VCaP (cell line): ENCODE measurements around the gene PLAGL2.

Source experiments
- H3K27ac ChIP-seq: fragments of 450-650 bp; 2 replicates; pipeline ENCODE4 v1.5.1; 2017
- TF ChIP-seq, protein P1 (sequence below): fragments of 450-650 bp; conservative IDR thresholded peaks from 2 replicates; pipeline ENCODE4 v1.5.1; 2017; ENCODE audit warnings: mild to moderate bottlenecking, moderate library complexity

PLAGL2 gene

DNA sequence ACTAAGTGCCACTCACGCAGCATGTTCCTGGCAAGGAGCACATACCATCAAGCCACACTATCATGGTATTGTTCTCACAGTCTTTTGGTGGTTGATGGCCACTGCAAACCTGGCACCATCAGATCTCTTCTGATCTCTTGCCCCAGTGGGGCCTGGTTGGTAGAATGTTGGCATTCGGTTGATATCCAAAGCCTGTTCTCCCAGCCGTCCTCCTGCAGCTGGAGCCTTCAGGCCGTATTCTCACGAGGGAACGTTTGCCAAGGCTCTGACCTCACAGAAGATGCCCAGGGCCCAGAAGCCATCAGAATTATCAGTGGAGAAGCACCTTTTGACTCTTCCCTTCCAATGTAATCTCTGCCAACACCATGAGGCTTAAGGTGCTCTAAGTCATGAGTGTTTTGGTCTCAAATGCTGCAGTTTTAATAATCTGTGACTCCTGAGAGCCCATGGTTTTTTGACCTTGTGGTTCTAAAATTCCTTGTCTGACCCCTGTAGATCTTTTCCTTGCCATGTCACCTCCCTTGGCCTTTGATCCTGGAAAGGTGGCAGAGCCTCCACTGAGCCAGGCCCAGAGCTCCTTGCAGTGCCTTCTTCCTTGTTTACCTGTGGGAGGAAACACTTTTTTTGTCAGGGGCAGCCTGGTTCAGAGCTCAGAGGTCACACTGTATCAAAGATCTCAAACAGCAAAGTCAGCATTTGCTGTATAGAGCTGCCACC, 27.9 kb upstream of the PLAGL2 start:
- TF ChIP-seq, protein P1, sequence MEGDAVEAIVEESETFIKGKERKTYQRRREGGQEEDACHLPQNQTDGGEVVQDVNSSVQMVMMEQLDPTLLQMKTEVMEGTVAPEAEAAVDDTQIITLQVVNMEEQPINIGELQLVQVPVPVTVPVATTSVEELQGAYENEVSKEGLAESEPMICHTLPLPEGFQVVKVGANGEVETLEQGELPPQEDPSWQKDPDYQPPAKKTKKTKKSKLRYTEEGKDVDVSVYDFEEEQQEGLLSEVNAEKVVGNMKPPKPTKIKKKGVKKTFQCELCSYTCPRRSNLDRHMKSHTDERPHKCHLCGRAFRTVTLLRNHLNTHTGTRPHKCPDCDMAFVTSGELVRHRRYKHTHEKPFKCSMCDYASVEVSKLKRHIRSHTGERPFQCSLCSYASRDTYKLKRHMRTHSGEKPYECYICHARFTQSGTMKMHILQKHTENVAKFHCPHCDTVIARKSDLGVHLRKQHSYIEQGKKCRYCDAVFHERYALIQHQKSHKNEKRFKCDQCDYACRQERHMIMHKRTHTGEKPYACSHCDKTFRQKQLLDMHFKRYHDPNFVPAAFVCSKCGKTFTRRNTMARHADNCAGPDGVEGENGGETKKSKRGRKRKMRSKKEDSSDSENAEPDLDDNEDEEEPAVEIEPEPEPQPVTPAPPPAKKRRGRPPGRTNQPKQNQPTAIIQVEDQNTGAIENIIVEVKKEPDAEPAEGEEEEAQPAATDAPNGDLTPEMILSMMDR: no peak
- H3K27ac ChIP-seq: no peak overlapping the region; the same call in 1 of the 2 replicates

- TF ChIP-seq, protein P1: no peak
- H3K27ac ChIP-seq: no peak overlapping the region
These were observed 26.7 kb upstream of the PLAGL2 start for GRCh38 chr20:32234135-32234808.

GRCh38 chr20:32233286-32233685, 25.7 kb upstream of the PLAGL2 start:
- TF ChIP-seq, protein P1: no peak
- no peak overlapping the region for H3K27ac ChIP-seq

- no peak overlapping the region for H3K27ac ChIP-seq
- TF ChIP-seq, protein P1: no peak
These were observed 24.9 kb upstream of the PLAGL2 start for GRCh38 chr20:32232326-32232886.

DNA sequence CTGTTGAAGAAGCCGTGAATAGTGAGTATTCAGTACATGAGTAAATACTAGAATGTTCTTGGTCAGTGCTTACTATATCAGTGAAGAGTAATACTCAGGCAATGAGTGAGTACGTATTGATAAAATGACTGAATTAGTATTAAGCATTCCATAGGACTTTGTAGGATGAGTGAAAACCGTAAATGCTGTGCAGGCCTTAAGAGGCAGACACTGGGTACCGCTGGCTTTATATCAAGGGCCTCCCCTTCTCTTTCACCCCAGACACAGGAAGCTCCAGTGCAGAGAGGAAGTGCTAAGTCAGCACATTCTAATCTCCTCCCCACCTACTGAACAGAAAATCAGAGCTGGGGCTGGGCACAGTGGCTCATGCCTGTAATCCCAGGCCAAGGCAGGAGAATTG, 24.3 kb upstream of the PLAGL2 start:
- no peak overlapping the region for H3K27ac ChIP-seq
- TF ChIP-seq, protein P1: no peak

DNA sequence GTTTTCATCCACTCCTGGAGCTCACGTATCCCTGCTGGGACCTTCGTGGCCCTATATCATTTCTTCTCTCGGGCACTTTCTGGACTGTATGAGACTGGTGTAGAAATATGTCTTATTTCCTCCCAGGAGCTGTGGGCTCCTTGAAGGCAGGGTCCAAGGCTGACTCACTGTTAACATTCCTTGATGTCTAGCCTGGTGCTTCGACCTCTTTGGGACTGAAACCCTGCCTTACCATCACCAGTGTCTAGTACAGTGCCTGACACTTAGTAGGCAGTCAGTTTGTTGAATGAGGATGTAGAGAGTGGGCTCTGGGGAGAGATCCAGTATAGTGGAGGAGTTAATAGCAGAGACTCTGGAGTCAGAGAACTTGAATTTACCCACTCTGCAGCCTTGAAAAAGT, 23.7 kb upstream of the PLAGL2 start:
- TF ChIP-seq, protein P1: no peak
- no peak overlapping the region for H3K27ac ChIP-seq

GRCh38 chr20:32230707-32231106, 23.2 kb upstream of the PLAGL2 start:
- TF ChIP-seq, protein P1: no peak
- no peak overlapping the region for H3K27ac ChIP-seq
